ENCODE results near the gene CCDC69.

CCDC69 gene

DNA sequence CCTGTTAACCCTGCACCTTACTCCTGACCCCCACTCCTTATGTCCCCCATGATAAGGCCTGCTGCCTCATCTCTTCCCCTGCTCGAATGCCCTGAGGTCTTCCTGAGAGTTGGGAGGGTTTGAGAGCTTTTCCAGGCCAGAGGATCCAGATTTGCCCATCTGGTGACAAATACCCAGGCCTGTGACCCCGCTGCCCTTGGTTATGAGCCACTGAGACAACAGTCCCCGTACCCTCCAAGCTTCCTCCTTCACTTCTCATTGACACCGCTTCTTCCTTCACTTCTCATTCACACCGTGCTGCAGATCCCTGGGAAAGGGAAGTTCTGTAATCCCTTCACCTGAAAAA is 29.7 kb upstream of the CCDC69 start:
- DNase-seq (ENCODE audit: low read depth) = no peak
- peak overlapping the region; percentile 92 for H3K4me3 ChIP-seq (ENCODE audit: low read depth, low read length)
- TF ChIP-seq, protein P1, sequence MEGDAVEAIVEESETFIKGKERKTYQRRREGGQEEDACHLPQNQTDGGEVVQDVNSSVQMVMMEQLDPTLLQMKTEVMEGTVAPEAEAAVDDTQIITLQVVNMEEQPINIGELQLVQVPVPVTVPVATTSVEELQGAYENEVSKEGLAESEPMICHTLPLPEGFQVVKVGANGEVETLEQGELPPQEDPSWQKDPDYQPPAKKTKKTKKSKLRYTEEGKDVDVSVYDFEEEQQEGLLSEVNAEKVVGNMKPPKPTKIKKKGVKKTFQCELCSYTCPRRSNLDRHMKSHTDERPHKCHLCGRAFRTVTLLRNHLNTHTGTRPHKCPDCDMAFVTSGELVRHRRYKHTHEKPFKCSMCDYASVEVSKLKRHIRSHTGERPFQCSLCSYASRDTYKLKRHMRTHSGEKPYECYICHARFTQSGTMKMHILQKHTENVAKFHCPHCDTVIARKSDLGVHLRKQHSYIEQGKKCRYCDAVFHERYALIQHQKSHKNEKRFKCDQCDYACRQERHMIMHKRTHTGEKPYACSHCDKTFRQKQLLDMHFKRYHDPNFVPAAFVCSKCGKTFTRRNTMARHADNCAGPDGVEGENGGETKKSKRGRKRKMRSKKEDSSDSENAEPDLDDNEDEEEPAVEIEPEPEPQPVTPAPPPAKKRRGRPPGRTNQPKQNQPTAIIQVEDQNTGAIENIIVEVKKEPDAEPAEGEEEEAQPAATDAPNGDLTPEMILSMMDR (conservative IDR thresholded peaks at IDR 0.05; ENCODE audit: low read depth, low read length) = no peak

DNA sequence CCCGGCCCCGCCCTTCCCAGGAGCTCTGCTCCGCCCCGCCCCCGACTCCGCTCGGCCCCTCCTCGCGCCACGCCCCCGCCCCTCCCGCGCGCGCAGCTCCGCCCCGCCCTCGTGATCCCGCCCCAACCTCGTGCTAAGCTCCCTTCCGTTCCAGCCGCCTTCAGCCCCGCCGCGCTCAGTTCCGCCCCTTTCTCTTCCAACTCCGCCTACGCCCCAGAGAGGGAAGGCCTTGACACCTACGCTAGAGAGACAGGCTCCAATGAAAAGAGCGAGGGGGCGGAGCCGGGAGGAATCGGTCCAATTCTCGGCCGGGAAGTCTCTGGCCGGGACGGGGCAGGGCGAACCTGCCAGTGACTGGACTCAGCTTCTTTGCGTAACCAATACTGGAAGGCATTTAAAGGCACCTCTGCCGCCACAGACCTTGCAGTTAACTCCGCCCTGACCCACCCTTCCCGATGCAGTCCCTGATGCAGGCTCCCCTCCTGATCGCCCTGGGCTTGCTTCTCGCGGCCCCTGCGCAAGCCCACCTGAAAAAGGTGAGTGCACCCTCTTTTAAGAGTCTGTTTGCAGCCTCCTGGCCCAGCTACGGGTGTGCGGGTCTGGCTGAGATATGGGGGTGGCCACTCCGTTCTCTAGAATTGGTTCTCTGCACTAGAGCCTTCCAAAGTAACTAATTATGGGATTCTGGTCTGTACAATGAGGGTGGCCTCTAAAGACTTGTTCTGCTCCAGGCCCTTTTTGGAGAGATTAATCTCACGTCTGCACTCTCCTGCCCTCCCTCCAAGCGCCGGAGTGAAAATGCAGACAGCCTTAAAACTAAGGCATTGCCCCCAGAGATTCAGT is 29.1 kb upstream of the CCDC69 start, which contains the start of gene GM2A:
Gene GM2A, plus strand, starts transcription at position 424 of the 843 bp plus-strand sequence. Its CDS starts 32 bp downstream, at position 456.
- peak; percentile 100 for DNase-seq (ENCODE audit: low read depth)
- TF ChIP-seq, protein P1 (conservative IDR thresholded peaks at IDR 0.05; ENCODE audit: low read depth, low read length) = no peak
- H3K4me3 ChIP-seq (ENCODE audit: low read depth, low read length) = peak within 1 kb of the TSS; percentile 92

DNA sequence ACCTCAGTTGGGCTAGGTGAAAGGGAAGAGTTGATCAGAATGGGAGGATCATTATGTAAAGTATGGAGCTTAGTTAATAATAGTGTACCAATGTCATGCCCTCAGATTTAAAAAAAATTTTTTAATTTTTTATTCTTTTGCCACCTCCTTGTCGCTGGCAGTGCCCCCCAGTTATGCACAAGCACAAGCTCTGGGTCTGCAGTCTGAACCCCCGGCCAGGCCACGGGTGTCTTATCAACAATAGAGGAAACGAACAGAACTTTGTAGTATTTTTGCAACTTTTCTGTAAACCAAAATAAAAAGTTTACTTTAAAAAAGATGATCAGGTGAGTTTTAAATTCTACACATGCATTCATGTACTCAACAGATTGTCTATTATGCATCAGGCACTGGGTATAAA is 27.7 kb upstream of the CCDC69 start:
- no peak overlapping the region for H3K4me3 ChIP-seq (ENCODE audit: low read depth, low read length)
- TF ChIP-seq, protein P1 (conservative IDR thresholded peaks at IDR 0.05; ENCODE audit: low read depth, low read length) = no peak

DNA sequence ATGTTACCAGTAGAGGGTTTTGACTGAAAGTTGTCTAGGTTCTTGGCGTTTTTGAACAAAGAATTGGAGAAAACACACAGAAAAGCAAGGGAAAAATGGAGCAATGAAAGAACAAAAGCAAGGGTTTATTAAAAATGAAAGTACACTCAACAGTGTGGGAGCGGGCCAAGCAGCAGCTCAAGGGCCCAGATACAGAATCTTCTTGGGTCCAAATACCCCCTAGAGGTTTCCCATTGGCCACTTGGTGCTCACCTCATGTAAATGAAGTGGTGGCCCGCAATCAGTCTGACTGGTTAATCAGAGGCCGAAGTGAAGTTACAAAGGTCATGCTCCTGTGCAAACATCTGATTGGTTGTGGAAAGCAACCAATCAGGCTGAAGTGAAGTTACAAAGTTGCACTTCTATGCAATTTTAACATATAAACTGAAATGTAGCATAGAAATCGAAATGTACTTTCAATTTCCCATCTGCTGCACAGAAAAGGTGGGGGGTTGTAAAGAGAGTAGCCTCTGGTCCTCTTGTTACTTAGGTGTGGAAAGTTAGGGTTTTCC is 27.2 kb upstream of the CCDC69 start:
- no peak overlapping the region for H3K4me3 ChIP-seq (ENCODE audit: low read depth, low read length)
- TF ChIP-seq, protein P1 (conservative IDR thresholded peaks at IDR 0.05; ENCODE audit: low read depth, low read length) = no peak
- DNase-seq (ENCODE audit: low read depth) = no peak

More for the DNA sequence above, 27.7 kb upstream of the CCDC69 start:
- DNase-seq (ENCODE audit: low read depth) = no peak

DNA sequence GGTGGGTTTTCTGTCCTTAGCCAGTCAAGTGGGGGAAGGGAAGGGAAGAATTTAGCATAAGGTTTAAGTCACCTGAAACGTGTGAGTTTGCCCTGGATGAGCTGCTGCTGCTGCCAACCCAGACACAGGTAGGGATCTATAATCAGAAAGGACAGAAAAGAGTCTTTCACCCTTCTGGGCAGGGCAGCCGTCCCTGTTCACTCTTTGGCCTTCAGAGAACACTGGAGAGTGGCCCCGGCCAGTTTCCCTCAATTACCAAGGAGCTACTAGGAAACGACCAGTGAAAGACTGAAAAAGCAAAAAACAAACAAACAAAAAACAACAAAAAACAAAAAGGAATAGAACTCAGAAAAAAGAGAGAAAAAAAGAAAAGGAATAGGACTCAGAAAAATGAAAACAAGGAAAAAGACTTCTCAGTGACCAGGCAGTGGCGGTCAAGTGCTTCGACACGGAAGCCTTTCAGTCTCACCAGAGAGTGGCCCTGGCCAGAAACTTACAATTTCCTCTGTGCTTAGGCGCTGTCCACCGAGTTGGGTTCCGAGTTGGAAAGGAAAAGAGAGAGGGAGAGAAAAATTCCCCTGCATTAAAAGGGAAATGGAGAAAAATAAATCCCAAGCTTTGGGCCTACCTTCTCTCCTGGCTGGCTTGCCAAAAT is 26.6 kb upstream of the CCDC69 start:
- TF ChIP-seq, protein P1 (conservative IDR thresholded peaks at IDR 0.05; ENCODE audit: low read depth, low read length) = no peak
- DNase-seq (ENCODE audit: low read depth) = no peak
- no peak overlapping the region for H3K4me3 ChIP-seq (ENCODE audit: low read depth, low read length)

DNA sequence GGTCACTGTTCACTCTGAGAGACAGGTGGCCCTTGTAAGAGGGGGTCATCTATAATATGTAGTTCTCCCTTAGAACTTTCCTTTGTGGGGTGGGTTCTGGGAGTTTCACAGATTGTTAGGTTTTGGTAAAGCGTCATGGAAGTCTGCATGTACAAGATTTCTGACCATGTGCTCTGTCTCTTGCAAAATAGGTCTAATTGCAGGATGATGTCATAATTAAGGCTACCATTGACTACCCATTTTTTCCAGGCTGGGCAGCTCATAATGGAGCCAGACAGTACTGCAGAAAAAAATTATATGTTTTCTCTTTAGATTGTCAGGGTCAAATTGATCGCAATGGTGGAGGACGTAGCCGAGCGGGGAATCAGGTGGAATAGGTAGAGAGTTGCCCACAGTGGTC is 25.4 kb upstream of the CCDC69 start:
- DNase-seq (ENCODE audit: low read depth) = no peak
- TF ChIP-seq, protein P1 (conservative IDR thresholded peaks at IDR 0.05; ENCODE audit: low read depth, low read length) = no peak
- no peak overlapping the region for H3K4me3 ChIP-seq (ENCODE audit: low read depth, low read length)
